GM18505 (cell line): ENCODE results near the gene CATSPERB.
"Not testable (repeated sequence)": the region's sequence is repeated elsewhere in the genome, so short reads cannot be mapped to it uniquely, and the experiment has no call there.

Source experiments
- ATAC-seq: cut with Tn5 transposase; IDR thresholded peaks from one replicate; pipeline ENCODE4 v1.9.1; 2021; ENCODE audit not compliant: unreplicated experiment
- POLR2A ChIP-seq: IDR thresholded peaks from 4 replicates; pipeline ENCODE4 v1.6.1; 2011; ENCODE audit warnings: borderline replicate concordance; ENCODE audit not compliant: insufficient read depth, insufficient read length; ENCODE audit errors: extremely low read depth

Gene CATSPERB

DNA sequence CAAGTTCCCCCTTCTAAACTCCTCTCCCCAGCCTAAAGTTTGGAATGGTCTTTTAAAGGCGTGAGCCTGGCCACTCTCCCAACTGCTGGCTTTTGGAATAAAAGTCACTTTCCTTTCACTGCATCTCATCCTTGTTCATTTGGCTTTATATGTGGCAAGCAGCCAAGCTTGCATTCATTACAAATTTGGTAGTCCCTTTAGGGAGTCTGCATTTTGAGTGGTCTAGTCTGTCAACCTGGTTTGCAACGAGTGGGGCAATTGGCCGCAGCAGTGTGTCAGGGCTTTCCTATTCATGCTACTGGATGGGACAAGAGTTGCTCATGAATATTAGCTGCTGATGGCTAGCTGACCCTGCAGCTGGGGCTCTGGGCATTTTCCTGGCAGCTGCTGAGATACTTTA is 57.0 kb downstream of the CATSPERB start:
- no peak for TF ChIP-seq POLR2A
- no peak for ATAC-seq

DNA sequence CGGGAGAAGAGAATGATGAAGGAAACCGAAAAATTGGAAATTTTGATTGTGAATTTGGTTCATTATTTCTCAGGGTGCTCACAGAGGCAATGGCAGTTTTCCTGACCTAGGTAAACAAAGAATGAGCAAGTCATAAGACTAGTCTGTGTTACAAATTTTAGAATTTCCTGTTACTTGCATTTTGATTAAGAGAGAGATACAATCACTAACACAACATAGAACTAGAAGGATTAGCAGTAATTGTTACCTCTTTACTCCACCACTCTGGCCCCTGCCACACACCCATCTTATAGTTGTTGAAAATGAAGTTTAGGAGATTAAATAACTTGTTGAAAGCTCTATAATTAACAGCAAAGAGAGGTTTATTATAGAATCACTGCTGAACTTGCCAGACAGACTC is 62.0 kb downstream of the CATSPERB start:
- TF ChIP-seq POLR2A: no peak
- no peak for ATAC-seq

DNA sequence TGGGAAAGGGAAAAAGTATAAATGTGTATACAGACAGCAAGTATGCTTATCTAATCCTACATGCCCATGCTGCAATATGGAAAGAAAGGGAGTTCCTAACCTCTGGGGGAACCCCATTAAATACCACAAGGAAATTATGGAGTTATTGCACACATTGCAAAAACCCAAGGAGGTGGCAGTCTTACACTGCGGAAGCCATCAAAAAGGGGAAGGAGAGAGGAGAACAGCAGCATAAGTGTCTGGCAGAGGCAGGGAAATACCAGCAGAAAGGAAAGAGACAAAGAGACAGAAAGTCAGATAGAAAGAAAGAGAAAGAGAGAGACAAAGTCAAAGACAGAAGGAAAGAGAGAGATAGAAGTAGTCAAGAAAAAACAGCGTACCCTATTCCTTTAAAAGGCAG is 64.8 kb downstream of the CATSPERB start:
- ATAC-seq: not testable (repeated sequence)

DNA sequence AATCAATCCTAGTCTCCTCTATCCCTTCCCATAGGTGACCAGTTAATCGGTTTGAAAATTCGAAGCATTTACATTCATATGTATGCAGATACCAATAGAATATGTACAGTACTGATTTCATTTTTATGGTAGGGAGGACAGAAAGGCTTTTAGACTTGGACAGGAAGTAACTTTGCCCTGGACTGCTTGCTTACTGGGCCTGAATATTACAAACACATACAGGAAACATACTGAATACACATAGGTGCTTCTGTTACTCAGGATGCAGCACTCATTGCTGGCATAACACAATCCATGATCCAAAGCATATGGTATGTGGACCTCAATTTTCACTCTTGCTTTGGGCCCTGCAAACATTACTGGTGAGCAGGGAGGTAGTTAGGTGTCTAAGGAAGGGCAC is 71.1 kb downstream of the CATSPERB start:
- TF ChIP-seq POLR2A: no peak
- no peak for ATAC-seq

DNA sequence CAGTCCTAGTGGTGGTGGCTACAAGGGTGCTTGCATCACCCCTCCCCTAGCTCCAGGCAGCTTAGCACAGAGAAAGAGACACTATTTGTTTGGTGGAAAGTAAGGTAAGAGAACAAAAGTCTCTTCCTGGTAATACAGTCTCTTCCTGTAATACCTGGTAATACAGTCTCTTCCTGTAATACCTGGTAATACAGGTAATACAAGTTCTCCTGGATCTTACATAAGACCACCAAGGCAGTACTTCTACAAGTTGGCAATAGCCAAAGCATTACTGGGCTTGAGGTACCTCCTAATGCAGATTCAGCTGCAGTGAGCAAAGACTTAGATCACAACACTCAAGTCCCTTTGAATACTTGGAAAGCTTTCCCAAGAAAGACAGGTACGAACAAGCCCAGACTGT is 77.0 kb downstream of the CATSPERB start:
- ATAC-seq: no peak
- no peak for TF ChIP-seq POLR2A

DNA sequence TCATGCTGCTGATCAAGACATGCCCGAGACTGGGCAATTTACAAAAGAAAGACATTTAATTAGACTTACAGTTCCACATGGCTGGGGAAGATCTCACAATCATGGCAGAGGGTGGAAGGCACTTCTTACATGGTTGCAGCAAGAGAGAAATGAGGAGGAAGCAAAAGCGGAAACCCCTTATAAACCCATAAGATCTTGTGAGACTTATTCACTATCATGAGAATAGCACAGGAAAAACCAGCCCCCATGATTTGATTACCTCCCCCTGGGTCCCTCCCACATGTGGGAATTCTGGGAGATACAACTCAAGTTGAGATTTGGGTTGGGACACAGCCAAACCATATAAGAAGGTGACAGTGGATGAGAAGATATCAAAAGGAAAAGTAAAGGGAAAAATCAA is 78.4 kb downstream of the CATSPERB start:
- no peak for TF ChIP-seq POLR2A
- no peak for ATAC-seq

DNA sequence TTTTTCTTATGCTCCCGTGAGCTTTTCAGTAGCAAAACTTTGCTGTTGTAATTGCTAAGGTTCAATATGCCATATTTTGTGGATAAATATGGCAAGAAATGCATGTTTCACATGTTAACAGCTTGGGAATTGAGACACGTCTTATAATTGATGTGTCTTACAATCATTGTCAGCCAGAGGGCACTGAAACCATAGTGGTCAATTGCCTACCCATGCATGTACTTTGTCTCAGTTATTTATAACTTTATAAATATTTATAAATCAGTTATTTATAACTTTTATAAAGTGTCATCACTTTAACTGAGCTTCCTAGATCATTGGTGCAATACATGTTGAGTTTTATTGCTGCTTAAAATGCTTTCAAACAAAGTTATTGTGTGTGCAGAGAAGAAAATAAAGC is 82.0 kb downstream of the CATSPERB start:
- TF ChIP-seq POLR2A: no peak
- no peak for ATAC-seq

DNA sequence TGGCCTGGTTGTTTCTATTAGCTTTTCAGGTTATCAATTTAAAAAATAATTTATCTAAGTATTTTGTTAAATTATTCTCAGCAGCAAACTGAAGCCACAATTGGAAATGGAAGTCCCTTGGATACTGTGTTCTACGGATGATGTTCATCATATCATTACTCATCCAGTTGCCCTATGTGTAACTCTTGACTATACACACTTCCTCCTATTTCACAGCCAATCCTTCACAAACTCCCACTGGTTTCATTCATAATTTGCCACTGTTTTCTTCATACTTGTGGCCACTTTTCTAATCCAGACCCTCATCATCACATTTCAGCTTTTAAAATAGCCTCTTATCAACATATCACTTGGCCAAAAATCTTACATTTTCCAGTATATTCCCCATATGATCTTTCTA is 84.0 kb downstream of the CATSPERB start:
- ATAC-seq: no peak
- TF ChIP-seq POLR2A: no peak

DNA sequence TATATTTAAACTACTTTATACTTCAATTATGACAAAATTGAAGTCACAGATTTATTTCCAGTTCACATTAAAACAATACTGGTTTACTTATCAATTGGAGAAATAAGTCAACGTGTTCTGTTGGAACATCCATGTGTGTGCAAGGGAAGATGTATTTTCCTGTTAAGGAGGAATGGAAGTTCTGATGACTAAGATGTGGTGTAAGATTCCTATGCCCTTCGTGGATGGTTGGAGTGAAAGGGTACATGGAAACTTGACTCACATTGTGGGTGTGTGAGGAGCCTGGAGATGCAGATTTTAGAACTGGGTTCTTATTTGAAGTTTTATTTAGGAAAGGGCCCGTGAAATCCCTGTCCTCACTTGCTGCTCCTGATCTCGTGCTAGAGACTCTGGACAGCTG is 95.3 kb downstream of the CATSPERB start:
- no peak for ATAC-seq
- TF ChIP-seq POLR2A: no peak

DNA sequence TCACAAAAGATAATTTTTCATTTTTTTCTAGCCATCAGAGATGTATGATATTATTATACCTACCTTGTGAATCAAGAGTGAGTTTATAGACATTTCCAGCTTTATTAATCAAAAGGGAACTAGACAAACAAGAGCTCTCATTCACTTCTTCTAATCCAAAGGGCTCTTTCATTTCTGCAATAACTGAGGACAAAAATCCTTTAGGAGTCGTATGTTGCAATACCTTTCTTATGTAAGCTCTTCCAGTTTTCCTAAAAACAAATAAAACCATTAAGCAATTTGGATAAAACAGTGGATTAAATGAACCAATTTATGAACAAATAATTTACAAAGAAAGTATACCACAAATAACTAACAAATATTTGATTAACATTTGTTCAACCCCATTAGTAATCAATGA is 107.1 kb downstream of the CATSPERB start:
- no peak for TF ChIP-seq POLR2A
- ATAC-seq: no peak

DNA sequence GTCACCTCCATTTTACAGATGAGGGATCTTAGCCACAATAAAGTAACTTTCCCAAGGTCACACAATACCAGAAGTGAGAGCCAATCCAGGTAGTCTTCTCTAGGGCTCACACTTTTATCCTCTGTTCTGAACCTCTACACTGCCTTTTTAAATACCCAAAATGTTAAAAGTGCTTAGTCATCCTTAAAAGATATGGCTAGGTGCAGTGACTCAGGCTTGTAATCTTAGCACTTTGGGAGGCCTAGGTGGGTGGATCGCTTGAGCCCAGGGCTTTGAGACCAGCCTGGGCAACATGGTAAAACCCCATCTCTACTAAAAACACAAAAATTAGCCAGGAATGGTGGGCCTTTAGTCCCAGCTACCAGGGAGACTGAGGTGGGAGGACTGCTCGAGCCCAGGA is 117.7 kb downstream of the CATSPERB start:
- no peak for ATAC-seq
- TF ChIP-seq POLR2A: no peak

DNA sequence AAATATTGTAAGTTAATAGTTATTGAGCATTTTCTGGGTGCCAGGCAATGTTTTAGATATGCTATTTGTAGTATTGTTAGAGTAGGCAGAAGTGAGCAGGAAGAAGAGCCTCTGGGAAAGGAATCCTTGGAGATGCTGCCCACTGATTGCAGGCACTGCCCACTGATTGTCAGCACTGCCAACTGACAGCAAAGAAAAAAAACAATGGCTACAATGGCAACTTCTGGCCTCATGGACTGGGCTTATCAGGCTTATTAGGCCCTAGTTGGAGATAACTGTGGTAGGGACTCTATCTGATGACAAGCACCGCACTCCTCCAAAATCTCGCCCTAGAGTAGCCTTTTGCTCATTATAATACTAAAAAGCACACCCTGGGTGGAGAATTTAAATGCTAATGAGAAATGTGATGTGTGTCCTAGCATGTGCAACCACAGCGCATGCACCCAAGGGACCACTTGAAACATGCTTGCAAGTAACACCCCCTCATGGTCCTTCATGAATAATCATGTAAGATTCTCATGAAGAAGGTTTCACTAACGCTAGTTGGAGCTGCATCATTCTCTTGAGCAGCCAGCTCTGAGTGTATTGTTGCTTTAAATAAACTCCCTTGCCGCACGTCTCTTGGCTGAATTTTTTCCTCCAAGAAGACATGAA is 118.3 kb downstream of the CATSPERB start:
- no peak for ATAC-seq
- no peak for TF ChIP-seq POLR2A

DNA sequence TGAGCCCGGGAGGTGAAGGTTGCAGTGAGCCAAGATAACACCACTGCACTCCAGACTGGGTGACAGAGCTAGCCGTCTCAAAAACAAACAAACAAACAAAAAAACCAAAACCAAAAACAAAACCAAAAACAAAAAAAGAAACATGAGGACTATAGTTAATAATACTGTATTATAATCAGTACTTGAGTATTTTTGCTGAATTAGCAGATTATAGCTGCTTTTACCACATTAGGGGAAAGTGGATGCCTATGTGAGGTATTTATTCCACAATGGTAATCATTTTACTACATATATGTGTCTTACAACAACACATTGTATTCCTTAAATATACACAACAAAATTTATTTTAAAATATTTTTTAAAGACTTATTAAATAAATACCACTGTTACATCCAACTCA is 120.4 kb downstream of the CATSPERB start:
- no peak for TF ChIP-seq POLR2A

DNA sequence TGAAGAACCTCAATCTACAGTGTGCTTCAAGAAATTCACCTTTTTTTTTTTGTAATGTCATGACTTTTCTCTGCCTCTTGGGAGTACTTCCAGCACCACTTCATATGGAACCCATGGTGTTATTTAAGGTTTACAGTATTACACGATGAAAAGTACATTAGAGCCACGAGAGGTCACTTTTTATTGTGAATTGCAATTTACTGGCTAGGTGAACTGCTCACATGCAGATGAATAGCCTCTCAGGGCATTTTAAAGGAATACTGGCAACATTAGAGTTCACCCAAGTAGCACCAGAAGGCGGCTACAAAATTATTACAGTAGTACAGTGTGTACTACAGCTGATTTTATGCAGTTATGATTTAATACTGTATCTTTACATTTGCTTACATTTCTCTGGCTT is 122.7 kb downstream of the CATSPERB start:
- ATAC-seq: no peak
- no peak for TF ChIP-seq POLR2A

More for the DNA sequence above, 120.4 kb downstream of the CATSPERB start:
- ATAC-seq: no peak
